Measurements from ENCODE around the gene CCDC141.
A peak's percentile ranks its signal among the peaks of the same experiment; 100 is the strongest.

CCDC141 gene

GRCh38 chr2:178914259-178914849 lies 135.6 kb downstream of the CCDC141 start:
- no peak overlapping the region for H3K27ac ChIP-seq
- H3K27me3 ChIP-seq = no peaks in the 10 kb centered on the region
- H3K4me3 ChIP-seq (ENCODE audit: low read depth in 1 of 2, low read length in 1 of 2) = no peak overlapping the region
- TF ChIP-seq, protein P1, sequence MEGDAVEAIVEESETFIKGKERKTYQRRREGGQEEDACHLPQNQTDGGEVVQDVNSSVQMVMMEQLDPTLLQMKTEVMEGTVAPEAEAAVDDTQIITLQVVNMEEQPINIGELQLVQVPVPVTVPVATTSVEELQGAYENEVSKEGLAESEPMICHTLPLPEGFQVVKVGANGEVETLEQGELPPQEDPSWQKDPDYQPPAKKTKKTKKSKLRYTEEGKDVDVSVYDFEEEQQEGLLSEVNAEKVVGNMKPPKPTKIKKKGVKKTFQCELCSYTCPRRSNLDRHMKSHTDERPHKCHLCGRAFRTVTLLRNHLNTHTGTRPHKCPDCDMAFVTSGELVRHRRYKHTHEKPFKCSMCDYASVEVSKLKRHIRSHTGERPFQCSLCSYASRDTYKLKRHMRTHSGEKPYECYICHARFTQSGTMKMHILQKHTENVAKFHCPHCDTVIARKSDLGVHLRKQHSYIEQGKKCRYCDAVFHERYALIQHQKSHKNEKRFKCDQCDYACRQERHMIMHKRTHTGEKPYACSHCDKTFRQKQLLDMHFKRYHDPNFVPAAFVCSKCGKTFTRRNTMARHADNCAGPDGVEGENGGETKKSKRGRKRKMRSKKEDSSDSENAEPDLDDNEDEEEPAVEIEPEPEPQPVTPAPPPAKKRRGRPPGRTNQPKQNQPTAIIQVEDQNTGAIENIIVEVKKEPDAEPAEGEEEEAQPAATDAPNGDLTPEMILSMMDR (IDR thresholded peaks at IDR 0.05) = peak; percentile 52
- H3K36me3 ChIP-seq = no peaks in the 10 kb centered on the region
- peaks cover 0 to 11% of the 10 kb centered on the region in 2 experiments for H3K4me1 ChIP-seq (ENCODE audit: control insufficient read depth in 1 of 2, insufficient read depth in 1 of 2, low read depth in 1 of 2, low read length in 1 of 2)
- no peaks in the 10 kb centered on the region for H3K9me3 ChIP-seq

DNA sequence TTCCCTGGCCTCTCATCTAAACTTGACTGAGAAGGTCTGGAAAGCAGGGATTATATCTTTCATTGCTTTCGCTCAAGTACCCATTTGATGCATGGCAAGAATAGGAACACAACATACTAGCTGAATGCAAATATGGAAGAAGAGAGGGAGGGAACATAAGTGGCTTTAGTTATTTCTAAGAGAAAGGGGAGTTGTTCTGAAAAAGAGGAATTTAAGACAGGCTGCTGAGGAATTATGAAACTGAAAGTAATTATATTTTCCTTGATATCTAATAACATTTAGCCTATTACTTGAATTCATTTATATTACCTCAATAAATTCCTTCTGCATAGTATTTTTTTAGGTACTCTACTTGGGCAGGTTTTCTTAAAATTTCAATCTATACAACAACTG lies 136.9 kb downstream of the CCDC141 start:
- Histone ChIP-seq H3K27me3 (no peaks in the 10 kb centered on the region), H3K36me3 (no peaks in the 10 kb centered on the region), H3K4me3 (ENCODE audit: low read depth in 1 of 2, low read length in 1 of 2) (no peak overlapping the region), H3K27ac (peak overlapping the region; percentile 33), H3K9me3 (no peaks in the 10 kb centered on the region), H3K4me1 (ENCODE audit: control insufficient read depth in 1 of 2, insufficient read depth in 1 of 2, low read depth in 1 of 2, low read length in 1 of 2) (peaks cover 0 to 11% of the 10 kb centered on the region in 2 experiments)
- TF ChIP-seq, protein P1 (IDR thresholded peaks at IDR 0.05) = no peak

DNA sequence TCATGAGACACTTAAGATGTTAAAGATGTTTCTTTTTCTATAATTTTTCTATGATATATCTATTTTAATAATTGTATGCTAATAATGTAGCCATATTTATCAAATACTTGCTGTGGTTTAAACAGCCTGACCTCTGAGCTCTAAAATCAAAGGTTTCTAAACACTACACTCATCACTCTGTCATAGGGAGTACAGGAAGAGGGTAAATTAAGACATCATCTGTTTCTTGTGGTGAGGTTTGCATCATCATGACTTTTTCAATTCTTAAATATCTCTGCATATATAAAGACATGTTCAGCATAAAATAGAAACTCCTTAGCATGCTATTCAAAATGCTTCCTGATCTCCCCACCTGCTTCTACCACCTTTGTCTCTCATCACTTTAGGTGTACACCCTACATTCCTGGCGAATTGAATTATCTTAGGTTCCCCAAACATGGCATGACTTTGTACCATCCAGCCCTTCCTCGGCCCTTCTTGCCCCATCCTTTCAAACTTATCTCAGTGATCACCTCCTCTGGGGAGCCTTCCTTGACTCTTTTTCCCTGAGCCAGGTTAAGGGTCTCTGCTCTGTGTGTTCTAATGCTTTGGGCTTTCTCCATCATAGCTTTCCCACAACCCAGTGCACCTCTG lies 137.4 kb downstream of the CCDC141 start:
- Histone ChIP-seq H3K4me3 (ENCODE audit: low read depth in 1 of 2, low read length in 1 of 2) (no peak overlapping the region), H3K4me1 (ENCODE audit: control insufficient read depth in 1 of 2, insufficient read depth in 1 of 2, low read depth in 1 of 2, low read length in 1 of 2) (peaks cover 0 to 11% of the 10 kb centered on the region in 2 experiments), H3K27me3 (no peaks in the 10 kb centered on the region), H3K36me3 (no peaks in the 10 kb centered on the region), H3K27ac (peak overlapping the region; percentile 33), H3K9me3 (no peaks in the 10 kb centered on the region)
- TF ChIP-seq, protein P1 (IDR thresholded peaks at IDR 0.05) = no peak

GRCh38 chr2:178911039-178911438 lies 138.9 kb downstream of the CCDC141 start:
- Histone ChIP-seq H3K27me3 (no peaks in the 10 kb centered on the region), H3K4me1 (ENCODE audit: control insufficient read depth in 1 of 2, insufficient read depth in 1 of 2, low read depth in 1 of 2, low read length in 1 of 2) (peaks cover 0 to 11% of the 10 kb centered on the region in 2 experiments), H3K27ac (no peak overlapping the region), H3K9me3 (no peaks in the 10 kb centered on the region), H3K4me3 (ENCODE audit: low read depth in 1 of 2, low read length in 1 of 2) (no peak overlapping the region), H3K36me3 (no peaks in the 10 kb centered on the region)
- TF ChIP-seq, protein P1 (IDR thresholded peaks at IDR 0.05) = no peak

GRCh38 chr2:178910005-178910404 lies 139.9 kb downstream of the CCDC141 start:
- peaks cover 0 to 11% of the 10 kb centered on the region in 2 experiments for H3K4me1 ChIP-seq (ENCODE audit: control insufficient read depth in 1 of 2, insufficient read depth in 1 of 2, low read depth in 1 of 2, low read length in 1 of 2)
- H3K27me3 ChIP-seq = no peaks in the 10 kb centered on the region
- no peaks in the 10 kb centered on the region for H3K9me3 ChIP-seq
- H3K27ac ChIP-seq = no peak overlapping the region
- H3K4me3 ChIP-seq (ENCODE audit: low read depth in 1 of 2, low read length in 1 of 2) = no peak overlapping the region
- H3K36me3 ChIP-seq = no peaks in the 10 kb centered on the region
- TF ChIP-seq, protein P1 (IDR thresholded peaks at IDR 0.05) = no peak
